WTC11 (cell line): Measurements from ENCODE around the gene ANKRD27. TPM values are rescaled to one million over a fixed set of nuclear protein-coding genes. Genes with fewer than 3 reads are reported as not detected.

Source experiments
- ATAC-seq: fragments of 200-7000 bp; cut with Tn5 transposase; 2 replicates; pipeline ENCODE4 v1.10.0; 2021; ENCODE audit warnings: mild to moderate bottlenecking, moderate library complexity
- CTCF ChIA-PET: fragments of 300-600 bp; sonication (Branson Sonifier 250); formaldehyde crosslinking; loops from one replicate; lab custom pipeline; 2021; ENCODE audit warnings: antibody characterized with exemption; lab: Charles Lee
- POLR2A ChIA-PET: fragments of 350-600 bp; sonication (Branson Sonifier 250); formaldehyde crosslinking; loops from one replicate; lab custom pipeline; 2021; ENCODE audit warnings: antibody characterized with exemption; lab: Charles Lee
- DNase-seq: peaks from one replicate; pipeline ENCODE4 v3.0.0; 2021; ENCODE audit warnings: low spot score
- H3K27ac Mint-ChIP-seq: 2 replicates; pipeline ENCODE4 v1.8.0; 2021; ENCODE audit warnings: mixed read lengths
- H3K27me3 Mint-ChIP-seq: 2 replicates; pipeline ENCODE4 v1.8.0; 2021; ENCODE audit warnings: low read depth, mild to moderate bottlenecking, moderate library complexity, mixed read lengths
- H3K36me3 Mint-ChIP-seq: 2 replicates; pipeline ENCODE4 v1.8.0; 2021; ENCODE audit warnings: mixed read lengths
- H3K4me1 Mint-ChIP-seq: 2 replicates; pipeline ENCODE4 v1.8.0; 2022; ENCODE audit warnings: mixed read lengths
- H3K4me3 Mint-ChIP-seq: 2 replicates; pipeline ENCODE4 v1.8.0; 2021; ENCODE audit warnings: mild to moderate bottlenecking, moderate library complexity, mixed read lengths
- H3K9me3 Mint-ChIP-seq: 2 replicates; pipeline ENCODE4 v1.8.0; 2021; ENCODE audit warnings: mixed read lengths
- ARID4B ChIP-seq: sonication (generic); formaldehyde crosslinking; IDR thresholded peaks from 2 replicates; pipeline ENCODE4 v1.8.0; 2023; ENCODE audit warnings: missing genetic modification reagents, mild to moderate bottlenecking, borderline replicate concordance
- EMX1 ChIP-seq: fragments of 250-450 bp; sonication (Bioruptor Pico); IDR thresholded peaks from 2 replicates; pipeline ENCODE4 v1.8.0; 2021; ENCODE audit warnings: mild to moderate bottlenecking
- HMGXB4 ChIP-seq: sonication (generic); formaldehyde crosslinking; IDR thresholded peaks from 2 replicates; pipeline ENCODE4 v1.8.1; 2023; ENCODE audit warnings: mild to moderate bottlenecking, moderate library complexity, missing genetic modification reagents
- IRF2 ChIP-seq: sonication (generic); formaldehyde crosslinking; IDR thresholded peaks from 2 replicates; pipeline ENCODE4 v1.8.0; 2022; ENCODE audit warnings: low read depth, missing genetic modification reagents, borderline replicate concordance
- JUN ChIP-seq: sonication (generic); formaldehyde crosslinking; IDR thresholded peaks from 2 replicates; pipeline ENCODE4 v1.8.0; 2023; ENCODE audit warnings: mild to moderate bottlenecking, missing genetic modification reagents
- RELA ChIP-seq: sonication (generic); formaldehyde crosslinking; IDR thresholded peaks from 2 replicates; pipeline ENCODE4 v1.8.1; 2022; ENCODE audit warnings: missing genetic modification reagents, mild to moderate bottlenecking, borderline replicate concordance
- SMAD4 ChIP-seq: sonication (generic); formaldehyde crosslinking; IDR thresholded peaks from 2 replicates; pipeline ENCODE4 v1.8.0; 2022; ENCODE audit warnings: mild to moderate bottlenecking, missing genetic modification reagents
- TCF7 ChIP-seq: sonication (generic); formaldehyde crosslinking; IDR thresholded peaks from 2 replicates; pipeline ENCODE4 v1.8.0; 2022; ENCODE audit warnings: mild to moderate bottlenecking, low read depth, missing genetic modification reagents, moderate library complexity
- TEAD1 ChIP-seq: sonication (generic); formaldehyde crosslinking; IDR thresholded peaks from 2 replicates; pipeline ENCODE4 v1.8.0; 2022; ENCODE audit warnings: mild to moderate bottlenecking, missing genetic modification reagents
- TP53 ChIP-seq: sonication (generic); formaldehyde crosslinking; IDR thresholded peaks from 2 replicates; pipeline ENCODE4 v1.8.1; 2023; ENCODE audit warnings: mild to moderate bottlenecking, missing genetic modification reagents
- ZNF423 ChIP-seq: fragments of 250-450 bp; sonication (Bioruptor Pico); IDR thresholded peaks from 2 replicates; pipeline ENCODE4 v2.1.2; 2022; ENCODE audit warnings: mild to moderate bottlenecking, moderate library complexity
- ZNF532 ChIP-seq: fragments of 250-450 bp; sonication (Bioruptor Pico); IDR thresholded peaks from 2 replicates; pipeline ENCODE4 v1.9.0; 2021; ENCODE audit warnings: mild to moderate bottlenecking, borderline replicate concordance
- total RNA-seq: library from RNA; stranded (reverse); gene quantifications from 3 replicates; pipeline ENCODE4 v1.2.3, GENCODE V29; 2021
- TF ChIP-seq, protein P1 (sequence below): fragments of 250-450 bp; sonication (Bioruptor Pico); IDR thresholded peaks from 2 replicates; pipeline ENCODE4 v1.8.0; 2021; ENCODE audit warnings: mild to moderate bottlenecking
- TF ChIP-seq, protein P2 (sequence below): fragments of 250-450 bp; sonication (Bioruptor Pico); IDR thresholded peaks from 2 replicates; pipeline ENCODE4 v1.9.0; 2021; ENCODE audit warnings: mild to moderate bottlenecking
- TF ChIP-seq, protein P3 (sequence below): sonication (generic); formaldehyde crosslinking; IDR thresholded peaks from 2 replicates; pipeline ENCODE4 v1.8.1; 2022; ENCODE audit warnings: low read depth, missing genetic modification reagents, borderline replicate concordance
- TF ChIP-seq, protein P4 (sequence below): sonication (generic); formaldehyde crosslinking; IDR thresholded peaks from 2 replicates; pipeline ENCODE4 v1.8.1; 2022; ENCODE audit warnings: mild to moderate bottlenecking, moderate library complexity, missing genetic modification reagents

The ANKRD27 gene
- total RNA-seq, 1 experiment from 2014 or later = 48.6 TPM

DNA sequence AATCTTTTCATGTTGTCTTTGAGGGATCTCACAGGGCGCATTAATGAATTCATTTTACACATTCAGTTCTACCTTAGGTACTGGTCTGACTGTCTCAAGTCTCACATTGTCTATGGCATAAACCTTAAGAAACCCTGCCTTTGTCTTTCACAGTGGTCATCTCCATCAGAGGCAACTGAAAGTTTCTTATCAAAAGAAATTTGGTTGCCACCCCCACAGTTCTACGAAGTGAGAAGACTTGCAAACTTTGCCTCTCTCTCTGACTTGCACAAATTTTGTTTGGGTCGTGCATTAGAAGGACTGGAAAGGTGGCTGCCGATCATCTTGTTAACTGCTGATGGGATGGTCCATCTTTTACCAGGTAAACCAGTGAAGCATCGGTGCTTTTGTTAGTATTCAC lies 34.1 kb upstream of the ANKRD27 start (continued):
- no peak for TF ChIP-seq ARID4B (CRISPR knock-in tag)
- TF ChIP-seq, protein P1, sequence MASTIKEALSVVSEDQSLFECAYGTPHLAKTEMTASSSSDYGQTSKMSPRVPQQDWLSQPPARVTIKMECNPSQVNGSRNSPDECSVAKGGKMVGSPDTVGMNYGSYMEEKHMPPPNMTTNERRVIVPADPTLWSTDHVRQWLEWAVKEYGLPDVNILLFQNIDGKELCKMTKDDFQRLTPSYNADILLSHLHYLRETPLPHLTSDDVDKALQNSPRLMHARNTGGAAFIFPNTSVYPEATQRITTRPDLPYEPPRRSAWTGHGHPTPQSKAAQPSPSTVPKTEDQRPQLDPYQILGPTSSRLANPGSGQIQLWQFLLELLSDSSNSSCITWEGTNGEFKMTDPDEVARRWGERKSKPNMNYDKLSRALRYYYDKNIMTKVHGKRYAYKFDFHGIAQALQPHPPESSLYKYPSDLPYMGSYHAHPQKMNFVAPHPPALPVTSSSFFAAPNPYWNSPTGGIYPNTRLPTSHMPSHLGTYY (CRISPR knock-in tag) = no peak
- TF ChIP-seq SMAD4 (CRISPR knock-in tag) = no peak
- TF ChIP-seq, protein P2, sequence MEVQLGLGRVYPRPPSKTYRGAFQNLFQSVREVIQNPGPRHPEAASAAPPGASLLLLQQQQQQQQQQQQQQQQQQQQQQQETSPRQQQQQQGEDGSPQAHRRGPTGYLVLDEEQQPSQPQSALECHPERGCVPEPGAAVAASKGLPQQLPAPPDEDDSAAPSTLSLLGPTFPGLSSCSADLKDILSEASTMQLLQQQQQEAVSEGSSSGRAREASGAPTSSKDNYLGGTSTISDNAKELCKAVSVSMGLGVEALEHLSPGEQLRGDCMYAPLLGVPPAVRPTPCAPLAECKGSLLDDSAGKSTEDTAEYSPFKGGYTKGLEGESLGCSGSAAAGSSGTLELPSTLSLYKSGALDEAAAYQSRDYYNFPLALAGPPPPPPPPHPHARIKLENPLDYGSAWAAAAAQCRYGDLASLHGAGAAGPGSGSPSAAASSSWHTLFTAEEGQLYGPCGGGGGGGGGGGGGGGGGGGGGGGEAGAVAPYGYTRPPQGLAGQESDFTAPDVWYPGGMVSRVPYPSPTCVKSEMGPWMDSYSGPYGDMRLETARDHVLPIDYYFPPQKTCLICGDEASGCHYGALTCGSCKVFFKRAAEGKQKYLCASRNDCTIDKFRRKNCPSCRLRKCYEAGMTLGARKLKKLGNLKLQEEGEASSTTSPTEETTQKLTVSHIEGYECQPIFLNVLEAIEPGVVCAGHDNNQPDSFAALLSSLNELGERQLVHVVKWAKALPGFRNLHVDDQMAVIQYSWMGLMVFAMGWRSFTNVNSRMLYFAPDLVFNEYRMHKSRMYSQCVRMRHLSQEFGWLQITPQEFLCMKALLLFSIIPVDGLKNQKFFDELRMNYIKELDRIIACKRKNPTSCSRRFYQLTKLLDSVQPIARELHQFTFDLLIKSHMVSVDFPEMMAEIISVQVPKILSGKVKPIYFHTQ (CRISPR knock-in tag) = no peak
- TF ChIP-seq, all 79 proteins: peak for 0

- Mint-ChIP-seq H3K4me1 (no peaks in the 10 kb centered on the region), H3K27ac (no peak overlapping the region), H3K9me3 (peaks cover 10% of the 10 kb centered on the region), H3K4me3 (no peak overlapping the region), H3K36me3 (peaks cover 10% of the 10 kb centered on the region), H3K27me3 (peaks cover 10% of the 10 kb centered on the region)
- ChIA-PET CTCF (interaction anchor here (0.6 kb wide), 1 partner anchor 383 kb away, joined by 6 read pairs; no protein-coding TSS in a partner anchor), POLR2A (no interaction called here)
- DNase-seq (no peak), ATAC-seq (no peak)
- TF ChIP-seq, protein P3, sequence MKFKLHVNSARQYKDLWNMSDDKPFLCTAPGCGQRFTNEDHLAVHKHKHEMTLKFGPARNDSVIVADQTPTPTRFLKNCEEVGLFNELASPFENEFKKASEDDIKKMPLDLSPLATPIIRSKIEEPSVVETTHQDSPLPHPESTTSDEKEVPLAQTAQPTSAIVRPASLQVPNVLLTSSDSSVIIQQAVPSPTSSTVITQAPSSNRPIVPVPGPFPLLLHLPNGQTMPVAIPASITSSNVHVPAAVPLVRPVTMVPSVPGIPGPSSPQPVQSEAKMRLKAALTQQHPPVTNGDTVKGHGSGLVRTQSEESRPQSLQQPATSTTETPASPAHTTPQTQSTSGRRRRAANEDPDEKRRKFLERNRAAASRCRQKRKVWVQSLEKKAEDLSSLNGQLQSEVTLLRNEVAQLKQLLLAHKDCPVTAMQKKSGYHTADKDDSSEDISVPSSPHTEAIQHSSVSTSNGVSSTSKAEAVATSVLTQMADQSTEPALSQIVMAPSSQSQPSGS (CRISPR knock-in tag) = no peak
- TF ChIP-seq RELA (no peak), TP53 (CRISPR knock-in tag) (no peak), ZNF532 (CRISPR knock-in tag) (no peak), IRF2 (no peak), EMX1 (CRISPR knock-in tag) (no peak), TCF7 (no peak), TEAD1 (CRISPR knock-in tag) (no peak), ZNF423 (no peak), JUN (no peak), HMGXB4 (CRISPR knock-in tag) (no peak)
- TF ChIP-seq, protein P4, sequence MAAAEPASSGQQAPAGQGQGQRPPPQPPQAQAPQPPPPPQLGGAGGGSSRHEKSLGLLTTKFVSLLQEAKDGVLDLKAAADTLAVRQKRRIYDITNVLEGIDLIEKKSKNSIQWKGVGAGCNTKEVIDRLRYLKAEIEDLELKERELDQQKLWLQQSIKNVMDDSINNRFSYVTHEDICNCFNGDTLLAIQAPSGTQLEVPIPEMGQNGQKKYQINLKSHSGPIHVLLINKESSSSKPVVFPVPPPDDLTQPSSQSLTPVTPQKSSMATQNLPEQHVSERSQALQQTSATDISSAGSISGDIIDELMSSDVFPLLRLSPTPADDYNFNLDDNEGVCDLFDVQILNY (CRISPR knock-in tag) = no peak
- TF ChIP-seq, protein P1 (CRISPR knock-in tag) = no peak
Measured at GRCh38 chr19:32708457-32708856, 33.5 kb upstream of the ANKRD27 start.
